ENCODE results near the gene C11orf98.
"Not testable (repeated sequence)": the region's sequence is repeated elsewhere in the genome, so short reads cannot be mapped to it uniquely, and the experiment has no call there.

C11orf98 gene

GRCh38 chr11:62706850-62707247 is 41.8 kb upstream of the C11orf98 start:
- H4K20me1 ChIP-seq (ENCODE audit: control insufficient read depth, insufficient read depth, low read depth, low read length): no peaks in the 10 kb centered on the region
- peaks cover 49% of the 10 kb centered on the region for H3K36me3 ChIP-seq (ENCODE audit: control insufficient read depth, low read length)
- no peak overlapping the region for H3K27ac ChIP-seq (ENCODE audit: low read depth, low read length)
- H3F3A ChIP-seq (ENCODE audit: control insufficient read depth, insufficient read depth): peaks cover 26% of the 10 kb centered on the region
- H3K9me2 ChIP-seq (replicated peaks; ENCODE audit: control insufficient read depth, low read length): no peaks in the 10 kb centered on the region
- H3K4me2 ChIP-seq (ENCODE audit: low read length): peak overlapping the region; percentile 94
- no peaks in the 10 kb centered on the region for H3K9me3 ChIP-seq (ENCODE audit: control insufficient read depth, insufficient read depth, low read length)
- no peaks in the 10 kb centered on the region for H3K27me3 ChIP-seq (ENCODE audit: control insufficient read depth, low read length)
- H3K4me3 ChIP-seq (ENCODE audit: low read length): peak overlapping the region; percentile 92
- TF ChIP-seq, protein P1, sequence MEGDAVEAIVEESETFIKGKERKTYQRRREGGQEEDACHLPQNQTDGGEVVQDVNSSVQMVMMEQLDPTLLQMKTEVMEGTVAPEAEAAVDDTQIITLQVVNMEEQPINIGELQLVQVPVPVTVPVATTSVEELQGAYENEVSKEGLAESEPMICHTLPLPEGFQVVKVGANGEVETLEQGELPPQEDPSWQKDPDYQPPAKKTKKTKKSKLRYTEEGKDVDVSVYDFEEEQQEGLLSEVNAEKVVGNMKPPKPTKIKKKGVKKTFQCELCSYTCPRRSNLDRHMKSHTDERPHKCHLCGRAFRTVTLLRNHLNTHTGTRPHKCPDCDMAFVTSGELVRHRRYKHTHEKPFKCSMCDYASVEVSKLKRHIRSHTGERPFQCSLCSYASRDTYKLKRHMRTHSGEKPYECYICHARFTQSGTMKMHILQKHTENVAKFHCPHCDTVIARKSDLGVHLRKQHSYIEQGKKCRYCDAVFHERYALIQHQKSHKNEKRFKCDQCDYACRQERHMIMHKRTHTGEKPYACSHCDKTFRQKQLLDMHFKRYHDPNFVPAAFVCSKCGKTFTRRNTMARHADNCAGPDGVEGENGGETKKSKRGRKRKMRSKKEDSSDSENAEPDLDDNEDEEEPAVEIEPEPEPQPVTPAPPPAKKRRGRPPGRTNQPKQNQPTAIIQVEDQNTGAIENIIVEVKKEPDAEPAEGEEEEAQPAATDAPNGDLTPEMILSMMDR (IDR thresholded peaks at IDR 0.05; ENCODE audit: low read depth, low read length, poor library complexity, severe bottlenecking): no peak
- no peak for TF ChIP-seq EZH2phosphoT487 (IDR thresholded peaks at IDR 0.05; ENCODE audit: borderline replicate concordance, low read length)
- H3K79me2 ChIP-seq (ENCODE audit: control insufficient read depth, low read length): peaks cover 18% of the 10 kb centered on the region
- H3K4me1 ChIP-seq (ENCODE audit: control insufficient read depth, low read length): peaks cover 49% of the 10 kb centered on the region

- H3K4me3 ChIP-seq (ENCODE audit: low read length): peak overlapping the region; percentile 92
- no peaks in the 10 kb centered on the region for H4K20me1 ChIP-seq (ENCODE audit: control insufficient read depth, insufficient read depth, low read depth, low read length)
- peaks cover 18% of the 10 kb centered on the region for H3K79me2 ChIP-seq (ENCODE audit: control insufficient read depth, low read length)
- no peak for TF ChIP-seq EZH2phosphoT487 (IDR thresholded peaks at IDR 0.05; ENCODE audit: borderline replicate concordance, low read length)
- TF ChIP-seq, protein P1 (IDR thresholded peaks at IDR 0.05; ENCODE audit: low read depth, low read length, poor library complexity, severe bottlenecking): no peak
- H3K9me3 ChIP-seq (ENCODE audit: control insufficient read depth, insufficient read depth, low read length): no peaks in the 10 kb centered on the region
- no peak overlapping the region for H3K27ac ChIP-seq (ENCODE audit: low read depth, low read length)
- H3K4me1 ChIP-seq (ENCODE audit: control insufficient read depth, low read length): peaks cover 49% of the 10 kb centered on the region
- H3F3A ChIP-seq (ENCODE audit: control insufficient read depth, insufficient read depth): peaks cover 20% of the 10 kb centered on the region
- peaks cover 46% of the 10 kb centered on the region for H3K36me3 ChIP-seq (ENCODE audit: control insufficient read depth, low read length)
- no peaks in the 10 kb centered on the region for H3K9me2 ChIP-seq (replicated peaks; ENCODE audit: control insufficient read depth, low read length)
- peak overlapping the region; percentile 94 for H3K4me2 ChIP-seq (ENCODE audit: low read length)
- no peaks in the 10 kb centered on the region for H3K27me3 ChIP-seq (ENCODE audit: control insufficient read depth, low read length)
These were observed 41.2 kb upstream of the C11orf98 start for GRCh38 chr11:62705880-62706849.

DNA sequence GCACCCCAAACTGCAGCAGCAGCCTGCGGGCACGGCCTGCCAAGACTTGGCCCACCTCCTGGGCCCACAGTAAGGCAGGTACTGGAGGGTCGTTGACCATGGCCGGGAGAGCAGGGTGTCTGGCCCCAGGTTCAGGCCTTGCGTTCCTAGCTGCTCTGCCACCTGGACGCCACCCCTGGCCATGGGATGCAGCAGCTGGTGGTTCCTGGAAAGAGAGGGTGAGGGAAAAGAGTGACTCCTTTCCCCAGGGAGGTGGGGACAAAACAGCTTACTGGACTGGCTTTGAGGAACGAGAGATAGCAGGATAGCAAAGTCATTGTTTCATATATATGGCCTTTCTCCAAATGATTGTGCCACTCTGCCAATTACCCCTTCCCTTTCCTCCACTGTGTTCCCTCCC is 40.4 kb upstream of the C11orf98 start:
- Histone ChIP-seq H4K20me1 (ENCODE audit: control insufficient read depth, insufficient read depth, low read depth, low read length) (no peaks in the 10 kb centered on the region), H3K9me3 (ENCODE audit: control insufficient read depth, insufficient read depth, low read length) (no peaks in the 10 kb centered on the region), H3K27ac (ENCODE audit: low read depth, low read length) (no peak overlapping the region), H3K9me2 (replicated peaks; ENCODE audit: control insufficient read depth, low read length) (no peaks in the 10 kb centered on the region), H3K27me3 (ENCODE audit: control insufficient read depth, low read length) (no peaks in the 10 kb centered on the region), H3K79me2 (ENCODE audit: control insufficient read depth, low read length) (peaks cover 18% of the 10 kb centered on the region), H3K4me1 (ENCODE audit: control insufficient read depth, low read length) (peaks cover 46% of the 10 kb centered on the region), H3F3A (ENCODE audit: control insufficient read depth, insufficient read depth) (peaks cover 13% of the 10 kb centered on the region), H3K36me3 (ENCODE audit: control insufficient read depth, low read length) (peaks cover 44% of the 10 kb centered on the region), H3K4me2 (ENCODE audit: low read length) (peak overlapping the region; percentile 94), H3K4me3 (ENCODE audit: low read length) (peak overlapping the region; percentile 92)
- no peak for TF ChIP-seq EZH2phosphoT487 (IDR thresholded peaks at IDR 0.05; ENCODE audit: borderline replicate concordance, low read length)
- TF ChIP-seq, protein P1 (IDR thresholded peaks at IDR 0.05; ENCODE audit: low read depth, low read length, poor library complexity, severe bottlenecking): no peak

- H3K4me3 ChIP-seq (ENCODE audit: low read length); H3K9me3 ChIP-seq (ENCODE audit: control insufficient read depth, insufficient read depth, low read length); H3F3A ChIP-seq (ENCODE audit: control insufficient read depth, insufficient read depth); H3K4me2 ChIP-seq (ENCODE audit: low read length); H3K27ac ChIP-seq (ENCODE audit: low read depth, low read length); H3K9me2 ChIP-seq (replicated peaks; ENCODE audit: control insufficient read depth, low read length); H4K20me1 ChIP-seq (ENCODE audit: control insufficient read depth, insufficient read depth, low read depth, low read length); H3K27me3 ChIP-seq (ENCODE audit: control insufficient read depth, low read length): not testable (repeated sequence)
- peaks cover 18% of the 10 kb centered on the region for H3K79me2 ChIP-seq (ENCODE audit: control insufficient read depth, low read length)
- H3K36me3 ChIP-seq (ENCODE audit: control insufficient read depth, low read length): peaks cover 35% of the 10 kb centered on the region
- H3K4me1 ChIP-seq (ENCODE audit: control insufficient read depth, low read length): peaks cover 36% of the 10 kb centered on the region
These were observed 38.9 kb upstream of the C11orf98 start for GRCh38 chr11:62703921-62704320.
